H9 (cell line): Measurements from ENCODE around the gene EPB41L4A. TPM values are rescaled to one million over a fixed set of nuclear protein-coding genes. Genes with fewer than 3 reads are reported as not detected.
A peak's percentile ranks its signal among the peaks of the same experiment; 100 is the strongest.

Experiments
- DNase-seq: peaks from one replicate; pipeline ENCODE4 v3.0.0-alpha.2; 2017
- H2AFZ ChIP-seq: one replicate; pipeline ENCODE4 v1.6.1; 2013; ENCODE audit warnings: mild to moderate bottlenecking, low read length, control low read depth, moderate library complexity
- H2AK5ac ChIP-seq: 2 replicates; pipeline ENCODE4 v1.6.1; 2013; ENCODE audit warnings: low read length, control low read depth, mixed read lengths; ENCODE audit not compliant: insufficient read length
- H2BK120ac ChIP-seq: one replicate; pipeline ENCODE4 v1.6.1; 2013; ENCODE audit warnings: low read depth, mild to moderate bottlenecking, low read length, control low read depth, inconsistent platforms; ENCODE audit not compliant: poor library complexity, severe bottlenecking
- H2BK12ac ChIP-seq: 2 replicates; pipeline ENCODE4 v1.6.1; 2013; ENCODE audit warnings: low read length, control low read depth, mixed read lengths, low read depth; ENCODE audit not compliant: insufficient read length
- H2BK15ac ChIP-seq: 2 replicates; pipeline ENCODE4 v1.6.1; 2013; ENCODE audit warnings: low read depth, low read length, control low read depth
- H2BK20ac ChIP-seq: one replicate; pipeline ENCODE4 v1.6.1; 2013; ENCODE audit warnings: low read depth, mild to moderate bottlenecking, low read length, control low read depth, inconsistent platforms; ENCODE audit not compliant: poor library complexity, severe bottlenecking
- H2BK5ac ChIP-seq: 2 replicates; pipeline ENCODE4 v1.6.1; 2013; ENCODE audit warnings: low read length, control low read depth, mixed read lengths; ENCODE audit not compliant: insufficient read length
- H3K14ac ChIP-seq: 2 replicates; pipeline ENCODE4 v1.6.1; 2013; ENCODE audit warnings: low read length, control low read depth; ENCODE audit not compliant: insufficient read depth
- H3K18ac ChIP-seq: 2 replicates; pipeline ENCODE4 v1.6.1; 2013; ENCODE audit warnings: low read depth, mild to moderate bottlenecking, mixed read lengths, low read length, control low read depth; ENCODE audit not compliant: insufficient read length
- H3K23ac ChIP-seq: 2 replicates; pipeline ENCODE4 v1.6.1; 2013; ENCODE audit warnings: low read length, control low read depth, mixed read lengths, low read depth; ENCODE audit not compliant: insufficient read length
- H3K23me2 ChIP-seq: 2 replicates; pipeline ENCODE4 v1.6.1; 2013; ENCODE audit warnings: low read depth, mild to moderate bottlenecking, mixed read lengths, low read length, control low read depth; ENCODE audit not compliant: insufficient read length, poor library complexity, severe bottlenecking
- H3K27ac ChIP-seq: 2 replicates; pipeline ENCODE4 v1.5.1; 2013; ENCODE audit warnings: low read length, control low read depth, mixed read lengths, low read depth; ENCODE audit not compliant: insufficient read length
- H3K27me3 ChIP-seq: 2 replicates; pipeline ENCODE4 v1.6.1; 2013; ENCODE audit warnings: low read length, control low read depth, inconsistent platforms; ENCODE audit not compliant: insufficient read depth
- H3K4ac ChIP-seq: 2 replicates; pipeline ENCODE4 v1.6.1; 2013; ENCODE audit warnings: low read depth, mild to moderate bottlenecking, control low read depth, inconsistent platforms, low read length, moderate library complexity
- H3K4me1 ChIP-seq: 2 replicates; pipeline ENCODE4 v1.6.1; 2013; ENCODE audit warnings: low read length, control low read depth, inconsistent platforms; ENCODE audit not compliant: insufficient read depth
- H3K4me2 ChIP-seq: 2 replicates; pipeline ENCODE4 v1.6.1; 2013; ENCODE audit warnings: low read length, control low read depth, mixed read lengths; ENCODE audit not compliant: insufficient read length, insufficient read depth
- H3K56ac ChIP-seq: 2 replicates; pipeline ENCODE4 v1.6.1; 2013; ENCODE audit warnings: low read depth, mild to moderate bottlenecking, mixed read lengths, low read length, control low read depth; ENCODE audit not compliant: insufficient read length
- H3K79me1 ChIP-seq: 2 replicates; pipeline ENCODE4 v1.6.1; 2013; ENCODE audit warnings: low read depth, mild to moderate bottlenecking, moderate library complexity, low read length, control low read depth, inconsistent platforms; ENCODE audit not compliant: insufficient read depth, poor library complexity, severe bottlenecking
- H3K79me2 ChIP-seq: 2 replicates; pipeline ENCODE4 v1.6.1; 2013; ENCODE audit warnings: low read length, control low read depth, inconsistent platforms; ENCODE audit not compliant: insufficient read depth
- H3K9ac ChIP-seq: 2 replicates; pipeline ENCODE4 v1.6.1; 2013; ENCODE audit warnings: low read length, control low read depth, mixed read lengths; ENCODE audit not compliant: insufficient read length; ENCODE audit errors: extremely low read depth
- H3K9me3 ChIP-seq: one replicate; pipeline ENCODE4 v1.6.1; 2013; ENCODE audit warnings: low read depth, low read length, inconsistent platforms; ENCODE audit not compliant: control insufficient read depth
- H3T11ph ChIP-seq: one replicate; pipeline ENCODE4 v1.6.1; 2013; ENCODE audit warnings: mild to moderate bottlenecking, low read length, control low read depth, inconsistent platforms
- H4K20me1 ChIP-seq: one replicate; pipeline ENCODE4 v1.6.1; 2013; ENCODE audit not compliant: control insufficient read depth, insufficient read length, insufficient read depth
- H4K5ac ChIP-seq: 2 replicates; pipeline ENCODE4 v1.6.1; 2013; ENCODE audit warnings: low read depth, mild to moderate bottlenecking, mixed read lengths, low read length, control low read depth; ENCODE audit not compliant: insufficient read length
- H4K8ac ChIP-seq: replicated peaks from 2 replicates; pipeline ENCODE4 v1.6.1; 2013; ENCODE audit warnings: low read length, control low read depth, mixed read lengths, low read depth; ENCODE audit not compliant: insufficient read length
- H4K91ac ChIP-seq: 2 replicates; pipeline ENCODE4 v1.6.1; 2013; ENCODE audit warnings: low read depth, mild to moderate bottlenecking, moderate library complexity, mixed read lengths, low read length, control low read depth; ENCODE audit not compliant: insufficient read length
- H3K27ac Mint-ChIP-seq, 3 experiments: 2 replicates in 2 of 3; 3 replicates in 1 of 3; pipeline ENCODE4 v1.8.0; 2020 to 2021; ENCODE audit warnings: mixed read lengths in 3 of 3, mild to moderate bottlenecking in 1 of 3, moderate library complexity in 1 of 3
- H3K27me3 Mint-ChIP-seq: 2 replicates; pipeline ENCODE4 v1.8.0; 2021; ENCODE audit warnings: low read depth, mild to moderate bottlenecking, moderate library complexity, mixed read lengths
- H3K36me3 Mint-ChIP-seq, 3 experiments: 2 replicates in 2 of 3; 3 replicates in 1 of 3; pipeline ENCODE4 v1.8.0; 2020 to 2021; ENCODE audit warnings: low read depth in 3 of 3, mixed read lengths in 3 of 3; ENCODE audit not compliant: insufficient read depth in 1 of 3
- H3K4me1 Mint-ChIP-seq, 2 experiments: 2 replicates each; pipeline ENCODE4 v1.8.0; 2020; ENCODE audit warnings: mixed read lengths in 2 of 2
- H3K4me3 Mint-ChIP-seq, 2 experiments: 2 replicates in 1 of 2; 3 replicates in 1 of 2; pipeline ENCODE4 v1.8.0; 2020 to 2021; ENCODE audit warnings: mild to moderate bottlenecking in 2 of 2, mixed read lengths in 2 of 2, moderate library complexity in 1 of 2
- H3K9me3 Mint-ChIP-seq, 2 experiments: 2 replicates in 1 of 2; 3 replicates in 1 of 2; pipeline ENCODE4 v1.8.0; 2020; ENCODE audit warnings: mild to moderate bottlenecking in 2 of 2, mixed read lengths in 2 of 2, moderate library complexity in 1 of 2
- WGBS: extraction: QIAGEN DNeasy Blood & Tissue Kit; methylation state at CpG from one replicate; pipeline ENCODE4 v1.1.7; 2013; ENCODE audit warnings: missing lambda C conversion rate, low lambda C conversion rate, mixed read lengths; ENCODE audit not compliant: insufficient read length; ENCODE audit errors: extremely low coverage; 5-methylcytosine and 5-hydroxymethylcytosine counted together
- total RNA-seq: library from RNA; stranded (reverse); gene quantifications from 2 replicates; pipeline ENCODE4 v1.2.1, GENCODE V29; 2021
- TF ChIP-seq, protein P1 (sequence below): fragments of 200-600 bp; sonication (generic); conservative IDR thresholded peaks from 3 replicates; pipeline ENCODE4 v1.8.0; 2021; ENCODE audit warnings: antibody characterized with exemption, mild to moderate bottlenecking

Gene EPB41L4A
- total RNA-seq, 1 experiment from 2014 or later: 4.9 TPM

DNA sequence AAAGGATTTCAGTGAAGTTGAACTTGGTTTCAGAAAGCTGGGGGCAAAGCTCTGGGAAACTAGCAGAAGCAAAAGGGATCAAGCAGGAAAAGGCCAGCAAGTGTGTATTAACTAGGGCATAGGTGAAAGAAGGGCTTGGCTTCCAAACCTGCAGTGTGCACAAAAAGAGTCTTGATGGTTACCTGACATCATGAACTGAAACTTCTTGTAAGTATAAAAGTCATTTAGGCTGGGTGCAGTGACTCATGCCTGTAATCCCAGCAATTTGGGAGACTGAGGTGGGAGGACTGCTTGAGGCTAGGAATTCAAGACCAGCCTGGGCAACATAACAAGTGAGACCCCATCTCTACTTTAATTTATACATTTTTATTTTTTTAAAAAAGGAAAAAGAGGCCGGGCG is 216.4 kb downstream of the EPB41L4A start:
- Histone ChIP-seq H2BK5ac (no peak overlapping the region), H2BK15ac (no peak overlapping the region), H4K91ac (no peak overlapping the region), H4K20me1 (no peaks in the 10 kb centered on the region), H2AK5ac (no peak overlapping the region), H4K5ac (no peak overlapping the region), H3K27me3 (no peaks in the 10 kb centered on the region), H3K79me1 (no peaks in the 10 kb centered on the region), H3K27ac (no peak overlapping the region), H3K4me2 (no peak overlapping the region), H3T11ph (no peak overlapping the region), H2BK20ac (no peak overlapping the region), H3K9ac (no peak overlapping the region), H3K4me1 (peaks cover 3% of the 10 kb centered on the region; the same call in 1 of the 2 replicates), H3K18ac (no peak overlapping the region), H3K9me3 (no peaks in the 10 kb centered on the region), H3K79me2 (no peaks in the 10 kb centered on the region), H3K23ac (no peak overlapping the region), H2BK12ac (no peak overlapping the region), H3K56ac (no peak overlapping the region), H2AFZ (no peak overlapping the region), H3K4ac (no peak overlapping the region), H4K8ac (no peak overlapping the region), H3K14ac (no peak overlapping the region), H3K23me2 (no peaks in the 10 kb centered on the region), H2BK120ac (no peak overlapping the region)
- no CpG with 5 or more reads among the region's 2 CpGs for WGBS
- Mint-ChIP-seq H3K4me1 (peaks cover 32 to 37% of the 10 kb centered on the region in 2 experiments), H3K4me3 (no peak overlapping the region; a peak in 1 of 5 replicates), H3K27ac (peak overlapping the region in 1 of 3 experiments; percentile 21; a peak in 1 of 7 replicates), H3K36me3 (no peaks in the 10 kb centered on the region; a peak in 2 of 7 replicates), H3K9me3 (no peaks in the 10 kb centered on the region; a peak in 1 of 5 replicates), H3K27me3 (no peaks in the 10 kb centered on the region)
- TF ChIP-seq, protein P1, sequence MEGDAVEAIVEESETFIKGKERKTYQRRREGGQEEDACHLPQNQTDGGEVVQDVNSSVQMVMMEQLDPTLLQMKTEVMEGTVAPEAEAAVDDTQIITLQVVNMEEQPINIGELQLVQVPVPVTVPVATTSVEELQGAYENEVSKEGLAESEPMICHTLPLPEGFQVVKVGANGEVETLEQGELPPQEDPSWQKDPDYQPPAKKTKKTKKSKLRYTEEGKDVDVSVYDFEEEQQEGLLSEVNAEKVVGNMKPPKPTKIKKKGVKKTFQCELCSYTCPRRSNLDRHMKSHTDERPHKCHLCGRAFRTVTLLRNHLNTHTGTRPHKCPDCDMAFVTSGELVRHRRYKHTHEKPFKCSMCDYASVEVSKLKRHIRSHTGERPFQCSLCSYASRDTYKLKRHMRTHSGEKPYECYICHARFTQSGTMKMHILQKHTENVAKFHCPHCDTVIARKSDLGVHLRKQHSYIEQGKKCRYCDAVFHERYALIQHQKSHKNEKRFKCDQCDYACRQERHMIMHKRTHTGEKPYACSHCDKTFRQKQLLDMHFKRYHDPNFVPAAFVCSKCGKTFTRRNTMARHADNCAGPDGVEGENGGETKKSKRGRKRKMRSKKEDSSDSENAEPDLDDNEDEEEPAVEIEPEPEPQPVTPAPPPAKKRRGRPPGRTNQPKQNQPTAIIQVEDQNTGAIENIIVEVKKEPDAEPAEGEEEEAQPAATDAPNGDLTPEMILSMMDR: no peak
- no peak for DNase-seq
